B cell (primary cell): ENCODE measurements around the gene CENPM. TPM values are rescaled to one million over a fixed set of nuclear protein-coding genes. Genes with fewer than 3 reads are reported as not detected.

Experiments
- ATAC-seq: fragments of 200-7000 bp; cut with Tn5 transposase; one replicate; pipeline ENCODE4 v1.10.0; 2021; ENCODE audit warnings: low read depth, mild to moderate bottlenecking, moderate number of reproducible peaks, moderate library complexity
- CTCF ChIA-PET: fragments of 350-600 bp; sonication (Branson Sonifier 250); formaldehyde crosslinking; loops from one replicate; lab custom pipeline; 2021; ENCODE audit warnings: antibody characterized with exemption, inconsistent platforms; lab: Charles Lee
- POLR2A ChIA-PET: fragments of 350-600 bp; sonication (Branson Sonifier 250); formaldehyde crosslinking; loops from one replicate; lab custom pipeline; 2021; ENCODE audit warnings: antibody characterized with exemption; lab: Charles Lee
- DNase-seq: peaks from one replicate; pipeline ENCODE4 v3.0.0; 2013
- H2AFZ ChIP-seq: 2 replicates; pipeline ENCODE4 v1.6.1; 2012; ENCODE audit warnings: mild to moderate bottlenecking, low read depth, low read length; ENCODE audit not compliant: insufficient read depth, poor library complexity, severe bottlenecking
- H3K27ac ChIP-seq, 2 donors: 1 replicate in 1 of 2; 2 replicates in 1 of 2; pipeline ENCODE4 v1.5.1; 2012 to 2013; ENCODE audit warnings: low read length in 2 of 2, mild to moderate bottlenecking in 2 of 2, moderate library complexity in 1 of 2
- H3K27me3 ChIP-seq, 4 experiments: fragments of 200-600 bp in 1 of 4; sonication (generic) in 1 of 4; replicated peaks in 1 of 4; 1 replicate in 2 of 4; 2 replicates in 2 of 4; pipeline versions ENCODE4 v1.6.1 to v1.7.0; 2013 to 2016; ENCODE audit warnings: low read length in 3 of 4, mild to moderate bottlenecking in 2 of 4, mixed read lengths in 1 of 4, moderate library complexity in 1 of 4; ENCODE audit not compliant: insufficient read depth in 4 of 4, control insufficient read depth in 3 of 4; ENCODE audit errors: control extremely low read depth in 1 of 4
- H3K36me3 ChIP-seq, 2 experiments: replicated peaks in 1 of 2; 1 replicate in 1 of 2; 2 replicates in 1 of 2; pipeline versions ENCODE4 v1.6.1 to v1.7.1; 2013; ENCODE audit warnings: low read length in 1 of 2; ENCODE audit not compliant: insufficient read depth in 2 of 2, control insufficient read depth in 1 of 2; ENCODE audit errors: control extremely low read depth in 1 of 2, extremely low read depth in 1 of 2
- H3K4me1 ChIP-seq, 2 donors: fragments of 200-600 bp in 1 of 2; sonication (generic) in 1 of 2; 1 replicate in 1 of 2; 2 replicates in 1 of 2; pipeline versions ENCODE4 v1.5.1 to v1.6.1; 2013 to 2017; ENCODE audit warnings: low read length in 2 of 2; ENCODE audit not compliant: control insufficient read depth in 2 of 2, insufficient read depth in 2 of 2
- H3K4me2 ChIP-seq: replicated peaks from 2 replicates; pipeline ENCODE3; 2012; ENCODE audit warnings: mild to moderate bottlenecking, low read depth, low read length; ENCODE audit not compliant: poor library complexity, severe bottlenecking
- H3K4me3 ChIP-seq, 5 experiments: fragments of 200-600 bp in 1 of 5; sonication (generic) in 1 of 5; 1 replicate in 3 of 5; 2 replicates in 2 of 5; pipeline versions ENCODE4 v1.5.1 to v1.7.0; 2011 to 2016; ENCODE audit warnings: low read length in 4 of 5, mild to moderate bottlenecking in 4 of 5, low read depth in 2 of 5, control low read depth in 1 of 5, moderate library complexity in 1 of 5; ENCODE audit not compliant: insufficient read depth in 1 of 5; ENCODE audit errors: control extremely low read depth in 1 of 5, extremely low read depth in 1 of 5
- H3K79me2 ChIP-seq: fragments of 200-600 bp; sonication (generic); one replicate; pipeline ENCODE4 v1.6.0; 2016; ENCODE audit warnings: low read length; ENCODE audit not compliant: control insufficient read depth, insufficient read depth
- H3K9ac ChIP-seq: fragments of 200-600 bp; sonication (generic); 2 replicates; pipeline ENCODE4 v1.6.1; 2017; ENCODE audit warnings: mild to moderate bottlenecking, low read length, moderate library complexity
- H3K9me3 ChIP-seq, 3 donors: one replicate each; pipeline versions ENCODE4 v1.6.1 to v1.7.1; 2013; ENCODE audit warnings: low read length in 2 of 3; ENCODE audit not compliant: control insufficient read depth in 2 of 3, insufficient read depth in 1 of 3; ENCODE audit errors: control extremely low read depth in 1 of 3
- H4K20me1 ChIP-seq: 2 replicates; pipeline ENCODE4 v1.6.0; 2012; ENCODE audit warnings: mild to moderate bottlenecking, low read length; ENCODE audit not compliant: insufficient read depth, control insufficient read depth, poor library complexity, severe bottlenecking
- H3K27ac Mint-ChIP-seq: one replicate; pipeline ENCODE4 v1.8.0; 2021; ENCODE audit warnings: mixed read lengths
- H3K27me3 Mint-ChIP-seq: one replicate; pipeline ENCODE4 v1.8.0; 2021; ENCODE audit warnings: mixed read lengths
- H3K4me1 Mint-ChIP-seq: one replicate; pipeline ENCODE4 v1.8.0; 2021; ENCODE audit warnings: mixed read lengths
- H3K4me3 Mint-ChIP-seq: one replicate; pipeline ENCODE4 v1.8.0; 2021; ENCODE audit warnings: mixed read lengths
- H3K9me3 Mint-ChIP-seq: one replicate; pipeline ENCODE4 v1.8.0; 2022; ENCODE audit warnings: mixed read lengths; ENCODE audit not compliant: insufficient read depth
- EZH2 ChIP-seq: IDR thresholded peaks from 2 replicates; pipeline ENCODE4 v1.6.1; 2012; ENCODE audit warnings: borderline replicate concordance, low read depth, mild to moderate bottlenecking, moderate library complexity, low read length; ENCODE audit not compliant: insufficient read depth, poor library complexity, severe bottlenecking
- WGBS: methylation state at CpG from one replicate; pipeline ENCODE4 v1.1.5; 2013; ENCODE audit warnings: missing lambda C conversion rate; ENCODE audit not compliant: insufficient coverage; 5-methylcytosine and 5-hydroxymethylcytosine counted together
- intact Hi-C: fragments of 100-400 bp; cut with micrococcal nuclease; formaldehyde crosslinking; loops from one replicate; pipeline ENCODE4 v1.10.0; 2022
- polyA plus RNA-seq: library from polyadenylated mRNA; depleted of rRNA; stranded (reverse); fragments of >200 nt; gene quantifications from 2 replicates; pipeline ENCODE4 v1.2.3, GENCODE V29; 2012
- total RNA-seq, 2 donors: library from RNA; stranded (reverse); fragments of 120-200 nt in 1 of 2; gene quantifications; 1 replicate in 1 of 2; 2 replicates in 1 of 2; pipeline versions ENCODE4 v1.2.3 to v1.2.4, GENCODE V29; 2013 to 2022
- TF ChIP-seq, protein P1 (sequence below): fragments of 200-600 bp; IDR thresholded peaks from one replicate; pipeline ENCODE4 v1.8.0; 2022; ENCODE audit warnings: antibody characterized with exemption, mild to moderate bottlenecking

CENPM gene
- total and polyA plus RNA-seq, 2 donors (not counting 1 experiment from before 2014, with no cell fraction given), result 30.7 to 43.8 TPM

DNA sequence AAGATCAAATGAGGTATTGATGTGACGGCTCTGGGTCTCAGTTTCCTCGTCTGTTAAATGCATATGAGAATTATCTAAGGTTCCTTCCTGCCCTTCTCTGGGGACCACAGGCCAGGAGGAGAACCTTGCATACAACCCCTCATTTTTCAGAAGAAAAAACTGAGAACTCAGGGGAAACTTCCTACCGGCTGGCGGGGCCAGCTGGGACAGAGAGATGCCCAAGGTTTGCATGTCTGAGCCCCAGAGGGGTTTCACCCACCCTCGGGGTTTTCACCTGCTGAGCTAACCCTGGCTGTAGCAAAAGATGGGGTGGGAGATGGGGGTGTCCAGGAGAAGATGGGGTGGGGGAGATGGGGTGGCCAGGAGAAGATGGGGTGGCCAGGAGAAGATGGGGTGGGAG, 24.6 kb downstream of the CENPM start:
- Mint-ChIP-seq H3K27me3 (no peaks in the 10 kb centered on the region), H3K27ac (peak overlapping the region; percentile 97), H3K4me1 (peaks cover 70% of the 10 kb centered on the region), H3K4me3 (peak overlapping the region; percentile 62), H3K9me3 (no peaks in the 10 kb centered on the region)
- intact Hi-C loops, result no loop called here
- Histone ChIP-seq H3K4me1 (peaks cover 72 to 86% of the 10 kb centered on the region in 2 donors), H3K27me3 (no peaks in the 10 kb centered on the region), H3K9ac (no peak overlapping the region), H3K27ac (peak overlapping the region; percentile 54 to 94), H3K9me3 (peaks cover 0 to 13% (median 0%) of the 10 kb centered on the region in 3 donors), H2AFZ (no peak overlapping the region), H3K4me3 (no peak overlapping the region), H3K36me3 (peaks cover 0 to 32% of the 10 kb centered on the region in 2 experiments), H3K79me2 (peaks cover 73% of the 10 kb centered on the region), H3K4me2 (peak overlapping the region; percentile 60), H4K20me1 (peaks cover 44% of the 10 kb centered on the region)
- peak; percentile 65 for DNase-seq
- ATAC-seq, result no peak
- TF ChIP-seq, protein P1, sequence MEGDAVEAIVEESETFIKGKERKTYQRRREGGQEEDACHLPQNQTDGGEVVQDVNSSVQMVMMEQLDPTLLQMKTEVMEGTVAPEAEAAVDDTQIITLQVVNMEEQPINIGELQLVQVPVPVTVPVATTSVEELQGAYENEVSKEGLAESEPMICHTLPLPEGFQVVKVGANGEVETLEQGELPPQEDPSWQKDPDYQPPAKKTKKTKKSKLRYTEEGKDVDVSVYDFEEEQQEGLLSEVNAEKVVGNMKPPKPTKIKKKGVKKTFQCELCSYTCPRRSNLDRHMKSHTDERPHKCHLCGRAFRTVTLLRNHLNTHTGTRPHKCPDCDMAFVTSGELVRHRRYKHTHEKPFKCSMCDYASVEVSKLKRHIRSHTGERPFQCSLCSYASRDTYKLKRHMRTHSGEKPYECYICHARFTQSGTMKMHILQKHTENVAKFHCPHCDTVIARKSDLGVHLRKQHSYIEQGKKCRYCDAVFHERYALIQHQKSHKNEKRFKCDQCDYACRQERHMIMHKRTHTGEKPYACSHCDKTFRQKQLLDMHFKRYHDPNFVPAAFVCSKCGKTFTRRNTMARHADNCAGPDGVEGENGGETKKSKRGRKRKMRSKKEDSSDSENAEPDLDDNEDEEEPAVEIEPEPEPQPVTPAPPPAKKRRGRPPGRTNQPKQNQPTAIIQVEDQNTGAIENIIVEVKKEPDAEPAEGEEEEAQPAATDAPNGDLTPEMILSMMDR, result no peak
- no peak for TF ChIP-seq EZH2
- ChIA-PET CTCF (interaction anchor here (17.9 kb wide), 1 partner anchor 15 kb away, joined by 499 read pairs; no protein-coding TSS in a partner anchor), POLR2A (interaction anchor here (0.6 to 16.8 kb wide), 7 partner anchors 12 to 635 kb away, joined by 4 to 960 read pairs (median 8); partner anchors contain the start of gene SREBF2)
- 16% methylated on average over 3 of the region's 5 CpGs for WGBS
